ENCODE data around the gene KCNH2.

DNA sequence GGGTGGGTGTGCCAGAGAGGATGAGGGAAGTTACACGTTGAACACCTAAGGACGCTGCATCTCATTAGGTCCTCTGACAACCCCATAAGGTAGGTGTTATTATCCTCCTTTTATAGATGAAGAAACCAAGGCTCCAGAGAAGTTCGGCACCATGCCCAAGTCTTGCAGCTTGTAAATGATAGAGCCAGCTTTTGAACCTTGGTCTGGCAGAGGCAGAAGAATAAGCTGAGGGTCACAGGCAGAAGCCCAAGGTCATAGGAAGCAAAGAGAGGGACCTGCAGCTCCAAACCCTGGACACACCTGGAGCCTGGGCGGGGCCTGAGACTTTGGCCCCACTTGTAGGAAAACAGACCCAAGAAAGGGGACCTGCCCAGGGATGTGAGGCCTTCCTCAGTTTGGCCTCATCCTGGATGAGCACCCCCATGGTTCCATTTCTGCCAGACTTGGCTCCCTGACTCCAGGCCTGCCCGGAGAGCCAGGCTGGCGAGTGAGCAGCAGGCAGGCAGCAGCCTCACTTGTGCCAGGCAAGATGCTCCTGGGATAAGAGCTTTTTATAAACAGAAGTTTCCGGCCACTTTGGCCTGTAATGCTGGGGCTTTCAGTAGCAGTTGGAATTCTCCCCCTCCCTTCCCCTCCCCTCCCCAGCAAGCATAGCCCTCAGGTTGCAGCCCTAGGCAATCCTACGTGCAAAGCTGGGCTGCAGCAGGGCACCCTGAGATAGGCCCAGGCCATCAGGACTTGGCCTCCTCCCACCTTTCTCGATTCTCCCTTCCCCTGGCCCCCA lies 2.4 kb downstream of the KCNH2 start:
- no peak for TF ChIP-seq JUND (IDR thresholded peaks at IDR 0.05)
- TF ChIP-seq, protein P1, sequence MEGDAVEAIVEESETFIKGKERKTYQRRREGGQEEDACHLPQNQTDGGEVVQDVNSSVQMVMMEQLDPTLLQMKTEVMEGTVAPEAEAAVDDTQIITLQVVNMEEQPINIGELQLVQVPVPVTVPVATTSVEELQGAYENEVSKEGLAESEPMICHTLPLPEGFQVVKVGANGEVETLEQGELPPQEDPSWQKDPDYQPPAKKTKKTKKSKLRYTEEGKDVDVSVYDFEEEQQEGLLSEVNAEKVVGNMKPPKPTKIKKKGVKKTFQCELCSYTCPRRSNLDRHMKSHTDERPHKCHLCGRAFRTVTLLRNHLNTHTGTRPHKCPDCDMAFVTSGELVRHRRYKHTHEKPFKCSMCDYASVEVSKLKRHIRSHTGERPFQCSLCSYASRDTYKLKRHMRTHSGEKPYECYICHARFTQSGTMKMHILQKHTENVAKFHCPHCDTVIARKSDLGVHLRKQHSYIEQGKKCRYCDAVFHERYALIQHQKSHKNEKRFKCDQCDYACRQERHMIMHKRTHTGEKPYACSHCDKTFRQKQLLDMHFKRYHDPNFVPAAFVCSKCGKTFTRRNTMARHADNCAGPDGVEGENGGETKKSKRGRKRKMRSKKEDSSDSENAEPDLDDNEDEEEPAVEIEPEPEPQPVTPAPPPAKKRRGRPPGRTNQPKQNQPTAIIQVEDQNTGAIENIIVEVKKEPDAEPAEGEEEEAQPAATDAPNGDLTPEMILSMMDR (IDR thresholded peaks at IDR 0.05; ENCODE audit: low read depth, low read length, missing input control): no peak
- no peak for TF ChIP-seq ATF3 (IDR thresholded peaks at IDR 0.05)
- no peak for TF ChIP-seq RAD21 (IDR thresholded peaks at IDR 0.05)
- no peak for TF ChIP-seq GABPA (IDR thresholded peaks at IDR 0.05 in 1 of 2, conservative IDR thresholded peaks at IDR 0.05 in 1 of 2)
